CD14-positive monocyte (primary cell): ENCODE measurements around the gene PLEKHA8. TPM values are rescaled to one million over a fixed set of nuclear protein-coding genes. Genes with fewer than 3 reads are reported as not detected.

Source experiments
- DNase-seq, 3 donors: peaks; one replicate each; pipeline ENCODE4 v3.0.0-alpha.2; 2011 to 2022
- H2AFZ ChIP-seq: 2 replicates; pipeline ENCODE4 v1.6.0; 2012; ENCODE audit warnings: mild to moderate bottlenecking, low read depth, low read length, inconsistent platforms; ENCODE audit not compliant: insufficient read depth, poor library complexity, severe bottlenecking
- H3K27ac ChIP-seq, 2 donors: 1 replicate in 1 of 2; 2 replicates in 1 of 2; pipeline ENCODE4 v1.5.1; 2012 to 2013; ENCODE audit warnings: low read length in 2 of 2, control low read depth in 1 of 2, inconsistent platforms in 1 of 2, low read depth in 1 of 2, mild to moderate bottlenecking in 1 of 2
- H3K27me3 ChIP-seq, 2 donors: one replicate each; pipeline versions ENCODE4 v1.6.0 to v1.6.1; 2011 to 2013; ENCODE audit warnings: low read length in 2 of 2; ENCODE audit not compliant: control insufficient read depth in 2 of 2, insufficient read depth in 2 of 2
- H3K36me3 ChIP-seq, 2 donors: replicated peaks in 1 of 2; 1 replicate in 1 of 2; 2 replicates in 1 of 2; pipeline versions ENCODE4 v1.5.1 to v1.6.1; 2012 to 2013; ENCODE audit warnings: low read length in 2 of 2, control low read depth in 1 of 2, inconsistent platforms in 1 of 2, mild to moderate bottlenecking in 1 of 2; ENCODE audit not compliant: insufficient read depth in 2 of 2, control insufficient read depth in 1 of 2
- H3K4me1 ChIP-seq, 2 donors: 1 replicate in 1 of 2; 2 replicates in 1 of 2; pipeline versions ENCODE4 v1.5.1 to v1.6.1; 2012 to 2013; ENCODE audit warnings: low read length in 2 of 2, control low read depth in 1 of 2, inconsistent platforms in 1 of 2, mild to moderate bottlenecking in 1 of 2, moderate library complexity in 1 of 2; ENCODE audit not compliant: insufficient read depth in 2 of 2, control insufficient read depth in 1 of 2
- H3K4me2 ChIP-seq: replicated peaks from 2 replicates; pipeline ENCODE3; 2012; ENCODE audit warnings: low read length, moderate library complexity, mild to moderate bottlenecking; ENCODE audit not compliant: poor library complexity, severe bottlenecking; ENCODE audit errors: extremely low read depth
- H3K4me3 ChIP-seq, 3 experiments: fragments of 200-600 bp in 1 of 3; sonication (generic) in 1 of 3; replicated peaks in 1 of 3; 1 replicate in 2 of 3; 2 replicates in 1 of 3; pipeline ENCODE4 v1.5.1; 2011 to 2013; ENCODE audit warnings: low read length in 3 of 3, mild to moderate bottlenecking in 3 of 3, control low read depth in 2 of 3, low read depth in 2 of 3, inconsistent platforms in 1 of 3, moderate library complexity in 1 of 3
- H3K79me2 ChIP-seq: 2 replicates; pipeline ENCODE4 v1.6.0; 2012; ENCODE audit warnings: mild to moderate bottlenecking, control low read depth, inconsistent platforms, low read length, moderate library complexity; ENCODE audit not compliant: insufficient read depth
- H3K9ac ChIP-seq: 2 replicates; pipeline ENCODE4 v1.6.0; 2017; ENCODE audit warnings: low read length, mild to moderate bottlenecking; ENCODE audit not compliant: insufficient read depth, poor library complexity, severe bottlenecking
- H3K9me3 ChIP-seq, 2 donors: replicated peaks in 1 of 2; 1 replicate in 1 of 2; 2 replicates in 1 of 2; pipeline versions ENCODE4 v1.5.1 to v1.6.1; 2012 to 2013; ENCODE audit warnings: low read length in 2 of 2, control low read depth in 1 of 2; ENCODE audit not compliant: control insufficient read depth in 1 of 2, insufficient read depth in 1 of 2
- H4K20me1 ChIP-seq: 2 replicates; pipeline ENCODE4 v1.6.0; 2012; ENCODE audit warnings: mild to moderate bottlenecking, low read length, control low read depth, moderate library complexity; ENCODE audit not compliant: insufficient read depth
- H3K27ac Mint-ChIP-seq, 7 donors: one replicate each; pipeline ENCODE4 v1.8.0; 2020; ENCODE audit warnings: mild to moderate bottlenecking in 7 of 7, mixed read lengths in 7 of 7, moderate library complexity in 6 of 7, inconsistent platforms in 2 of 7
- H3K27me3 Mint-ChIP-seq, 3 donors: one replicate each; pipeline ENCODE4 v1.8.0; 2021 to 2022; ENCODE audit warnings: low read depth in 3 of 3, mild to moderate bottlenecking in 3 of 3, mixed read lengths in 3 of 3, moderate library complexity in 3 of 3, inconsistent platforms in 1 of 3
- H3K36me3 Mint-ChIP-seq, 2 donors: one replicate each; pipeline ENCODE4 v1.8.0; 2020; ENCODE audit warnings: mixed read lengths in 2 of 2, inconsistent platforms in 1 of 2, mild to moderate bottlenecking in 1 of 2
- H3K4me1 Mint-ChIP-seq: one replicate; pipeline ENCODE4 v1.8.0; 2020; ENCODE audit warnings: mild to moderate bottlenecking, mixed read lengths
- H3K4me3 Mint-ChIP-seq, 2 donors: one replicate each; pipeline ENCODE4 v1.8.0; 2020; ENCODE audit warnings: mild to moderate bottlenecking in 2 of 2, mixed read lengths in 2 of 2, moderate library complexity in 1 of 2
- H3K9me3 Mint-ChIP-seq, 7 donors: one replicate each; pipeline ENCODE4 v1.8.0; 2020 to 2022; ENCODE audit warnings: mixed read lengths in 7 of 7, mild to moderate bottlenecking in 6 of 7, moderate library complexity in 6 of 7, inconsistent platforms in 2 of 7
- CTCF ChIP-seq: fragments of 200-600 bp; IDR thresholded peaks from one replicate; pipeline ENCODE4 v1.8.0; 2022; ENCODE audit warnings: antibody characterized with exemption, mild to moderate bottlenecking
- WGBS: methylation state at CpG from one replicate; pipeline ENCODE4 v1.1.5; 2013; ENCODE audit warnings: missing lambda C conversion rate; ENCODE audit not compliant: insufficient coverage; 5-methylcytosine and 5-hydroxymethylcytosine counted together
- intact Hi-C, 2 donors: fragments of 100-400 bp; cut with micrococcal nuclease; formaldehyde crosslinking; loops; one replicate each; pipeline versions ENCODE4 v1.15.0 to v1.15.1; 2023
- polyA plus RNA-seq, 3 donors: library from polyadenylated mRNA; depleted of rRNA in 1 of 3; unstranded in 2 of 3; stranded (reverse) in 1 of 3; fragments of 300-500 nt in 2 of 3; fragments of >200 nt in 1 of 3; fragmentation: Illumina TruSeq in 2 of 3; gene quantifications; 1 replicate in 2 of 3; 2 replicates in 1 of 3; pipeline ENCODE4 v1.2.3, GENCODE V29; 2012 to 2021

Gene PLEKHA8
- polyA plus RNA-seq, 3 donors: 2.4 to 2.7 (median 2.6) TPM

GRCh38 chr7:30166155-30166840, 138.1 kb downstream of the PLEKHA8 start:
- peak overlapping the region in 1 of 2 donors; percentile 68 for H3K27ac ChIP-seq
- Mint-ChIP-seq H3K27me3 (no peaks in the 10 kb centered on the region), H3K9me3 (no peaks in the 10 kb centered on the region), H3K27ac (peak overlapping the region in 6 of 7 donors; percentile 46 to 71 (median 60)), H3K4me3 (no peak overlapping the region), H3K4me1 (peaks cover 75% of the 10 kb centered on the region), H3K36me3 (peaks cover 0 to 10% of the 10 kb centered on the region in 2 donors)
- TF ChIP-seq CTCF: no peak
- intact Hi-C loops: loop anchor here (5.0 to 10.0 kb wide), 4 partner anchors 59 to 259 kb away; partner anchors contain the start of gene ZNRF2 (in 1 of the 2)
- H3K4me3 ChIP-seq: no peak overlapping the region
- no peaks in the 10 kb centered on the region for H3K9me3 ChIP-seq
- H3K4me2 ChIP-seq: no peak overlapping the region
- 59% methylated on average over 5 of the region's 12 CpGs for WGBS
- H3K4me1 ChIP-seq: peaks cover 72 to 75% of the 10 kb centered on the region in 2 donors
- H3K79me2 ChIP-seq: no peaks in the 10 kb centered on the region
- peak in 2 of 3 donors; percentile 61 to 67 for DNase-seq
- H2AFZ ChIP-seq: no peak overlapping the region
- H3K27me3 ChIP-seq: no peaks in the 10 kb centered on the region
- no peak overlapping the region for H3K9ac ChIP-seq
- H4K20me1 ChIP-seq: no peaks in the 10 kb centered on the region
- no peaks in the 10 kb centered on the region for H3K36me3 ChIP-seq

DNA sequence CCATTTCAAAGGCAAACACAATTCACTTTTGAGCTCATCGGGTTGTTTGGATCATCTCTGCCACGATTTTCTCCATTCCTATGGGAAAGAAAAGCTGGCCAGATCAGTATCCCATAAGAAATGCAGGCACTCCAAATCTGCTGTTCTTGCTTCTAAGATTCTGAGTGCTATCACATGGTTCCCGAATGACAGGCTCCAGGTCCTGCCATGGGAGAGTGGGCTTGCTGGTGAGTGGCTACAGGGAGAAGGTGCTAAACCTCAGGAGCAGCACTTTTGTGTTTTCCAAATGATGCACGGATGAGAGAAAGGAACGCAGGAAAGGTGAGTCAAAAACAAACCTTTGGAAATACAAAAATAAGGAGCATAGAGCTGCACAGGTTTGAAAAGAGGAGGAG, 138.6 kb downstream of the PLEKHA8 start:
- H4K20me1 ChIP-seq: no peaks in the 10 kb centered on the region
- Mint-ChIP-seq H3K9me3 (no peaks in the 10 kb centered on the region), H3K4me3 (no peak overlapping the region), H3K36me3 (peaks cover 0 to 10% of the 10 kb centered on the region in 2 donors), H3K4me1 (peaks cover 80% of the 10 kb centered on the region), H3K27ac (peak overlapping the region in 1 of 7 donors; percentile 21), H3K27me3 (no peaks in the 10 kb centered on the region)
- H3K79me2 ChIP-seq: no peaks in the 10 kb centered on the region
- no peak overlapping the region for H3K9ac ChIP-seq
- no peak overlapping the region for H2AFZ ChIP-seq
- H3K27ac ChIP-seq: no peak overlapping the region
- no peaks in the 10 kb centered on the region for H3K36me3 ChIP-seq
- intact Hi-C loops: loop anchor here (5.0 to 10.0 kb wide), 4 partner anchors 58 to 258 kb away; partner anchors contain the start of gene ZNRF2 (in 1 of the 2)
- TF ChIP-seq CTCF: no peak
- H3K4me2 ChIP-seq: no peak overlapping the region
- DNase-seq: no peak
- no peaks in the 10 kb centered on the region for H3K27me3 ChIP-seq
- H3K4me1 ChIP-seq: peaks cover 77 to 81% of the 10 kb centered on the region in 2 donors
- 96% methylated on average over 5 of the region's 5 CpGs for WGBS
- no peaks in the 10 kb centered on the region for H3K9me3 ChIP-seq
- no peak overlapping the region for H3K4me3 ChIP-seq
